Heart left ventricle (tissue), 13 donors: ENCODE measurements around the gene EPM2AIP1.

ENCODE experiments used
- POLR2A ChIP-seq, 2 donors: fragments of 450-650 bp; IDR thresholded peaks; one replicate each; pipeline ENCODE4 v1.6.1; 2017; ENCODE audit warnings: antibody characterized with exemption in 2 of 2, mild to moderate bottlenecking in 2 of 2, moderate library complexity in 2 of 2
- TF ChIP-seq, protein P1 (sequence below), 12 donors: fragments of 200-600 bp; sonication (generic) in 4 of 12; IDR thresholded peaks; one replicate each; pipeline versions ENCODE4 v1.5.0 to v1.8.0; 2018 to 2022; ENCODE audit warnings: antibody characterized with exemption in 12 of 12, mild to moderate bottlenecking in 5 of 12
- donor health status: ischemic (EF 13 %, LVEDD 7.1; RV severe dilation, severe dysfunction).
- donor health status: DM: no; HTN: yes; CAD: no.
- donor health status: DM: no; HTN: no; CAD: no.
- donor health status: ischemic (EF 25% LVEDD 6.9; RV normal size, moderate dysfunction).
- donor health status: ischemic (EF 25% LVEDD 5.7; RV mildly dilated, moderate dysfunction).
- donor health status: ischemic (EF 35%, LVEDD 5.7; RV mildly dilated, moderate dysfunction).
- donor health status: nonischemic (EF 11% LVEDD 7.7; RV severe dilation, severe dysfunction).
- donor health status: DM: yes; HTN: yes; CAD: no.
- donor health status: PGD.
- donor health status: ischemic (EF 29% LVEDD 5.4; RV normal size, mild dysfunction).
- donor health status: nonischemic (EF 23%, LVEDD 6.1; RV moderate dilation, normal function).

- TF ChIP-seq, protein P1, sequence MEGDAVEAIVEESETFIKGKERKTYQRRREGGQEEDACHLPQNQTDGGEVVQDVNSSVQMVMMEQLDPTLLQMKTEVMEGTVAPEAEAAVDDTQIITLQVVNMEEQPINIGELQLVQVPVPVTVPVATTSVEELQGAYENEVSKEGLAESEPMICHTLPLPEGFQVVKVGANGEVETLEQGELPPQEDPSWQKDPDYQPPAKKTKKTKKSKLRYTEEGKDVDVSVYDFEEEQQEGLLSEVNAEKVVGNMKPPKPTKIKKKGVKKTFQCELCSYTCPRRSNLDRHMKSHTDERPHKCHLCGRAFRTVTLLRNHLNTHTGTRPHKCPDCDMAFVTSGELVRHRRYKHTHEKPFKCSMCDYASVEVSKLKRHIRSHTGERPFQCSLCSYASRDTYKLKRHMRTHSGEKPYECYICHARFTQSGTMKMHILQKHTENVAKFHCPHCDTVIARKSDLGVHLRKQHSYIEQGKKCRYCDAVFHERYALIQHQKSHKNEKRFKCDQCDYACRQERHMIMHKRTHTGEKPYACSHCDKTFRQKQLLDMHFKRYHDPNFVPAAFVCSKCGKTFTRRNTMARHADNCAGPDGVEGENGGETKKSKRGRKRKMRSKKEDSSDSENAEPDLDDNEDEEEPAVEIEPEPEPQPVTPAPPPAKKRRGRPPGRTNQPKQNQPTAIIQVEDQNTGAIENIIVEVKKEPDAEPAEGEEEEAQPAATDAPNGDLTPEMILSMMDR (IDR thresholded peaks at IDR 0.05): no peak
- no peak for TF ChIP-seq POLR2A (IDR thresholded peaks at IDR 0.05)
Observed at GRCh38 chr3:37040231-37040630, 47.3 kb upstream of the EPM2AIP1 start.
